HG02943 (cell line): ENCODE results near the gene CACTIN.
"Not testable (repeated sequence)": the region's sequence is repeated elsewhere in the genome, so short reads cannot be mapped to it uniquely, and the experiment has no call there.

ENCODE experiments used
- ATAC-seq: cut with Tn5 transposase; IDR thresholded peaks from one replicate; pipeline ENCODE4 v1.9.1; 2021; ENCODE audit warnings: mild to moderate bottlenecking, low read depth, moderate library complexity; ENCODE audit not compliant: unreplicated experiment

CACTIN gene

DNA sequence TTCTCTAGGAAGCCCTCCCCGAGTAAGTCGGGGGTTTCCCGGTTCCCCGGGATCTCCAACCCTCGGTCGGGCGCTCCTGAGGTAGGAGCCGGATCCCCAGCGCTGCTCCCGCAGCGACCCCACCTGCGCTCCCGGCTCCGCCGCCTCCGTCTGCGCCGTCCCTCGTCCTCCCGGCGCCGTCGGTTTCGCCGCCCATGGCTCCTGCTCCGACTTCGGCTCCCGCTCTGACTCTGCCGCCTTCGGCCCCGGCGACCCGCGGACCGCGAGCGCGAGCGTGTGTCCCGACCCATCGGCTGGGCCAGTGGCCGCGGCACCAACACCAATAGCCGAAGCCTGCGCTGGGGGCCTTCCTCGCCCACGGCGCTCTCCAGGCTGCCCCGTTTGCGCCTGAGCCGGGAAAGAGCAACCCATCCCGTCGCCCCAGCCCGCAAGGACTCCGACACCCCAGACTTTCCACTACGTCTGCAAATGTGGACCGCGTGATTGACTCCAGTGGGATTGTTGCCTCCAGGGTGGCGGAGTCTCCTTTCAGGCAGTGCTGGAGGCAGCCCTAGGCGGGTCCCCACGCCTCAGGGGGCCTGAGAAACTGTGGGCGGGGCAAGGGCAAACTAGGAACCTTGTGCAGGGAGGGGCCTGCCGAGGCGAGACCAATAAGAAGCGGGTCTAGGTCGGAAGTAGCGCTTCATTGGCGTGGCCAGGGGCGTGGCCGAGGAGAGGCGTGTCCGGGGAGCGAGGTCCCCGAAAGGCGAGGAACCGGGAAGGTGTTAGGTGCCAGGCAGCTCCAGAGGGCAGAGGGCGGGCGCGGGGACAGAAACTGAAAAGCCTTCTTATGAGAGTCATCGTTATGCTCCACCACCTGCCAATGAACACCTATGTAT lies at the start of gene CACTIN:
Gene CACTIN, minus strand, starts transcription at position 318 of the 878 bp plus-strand sequence. Its CDS starts 28 bp downstream, at position 290.
- peak; percentile 77 for ATAC-seq

- no peak for ATAC-seq
Measured at GRCh38 chr19:3674784-3675543, 48.4 kb upstream of the CACTIN start.

DNA sequence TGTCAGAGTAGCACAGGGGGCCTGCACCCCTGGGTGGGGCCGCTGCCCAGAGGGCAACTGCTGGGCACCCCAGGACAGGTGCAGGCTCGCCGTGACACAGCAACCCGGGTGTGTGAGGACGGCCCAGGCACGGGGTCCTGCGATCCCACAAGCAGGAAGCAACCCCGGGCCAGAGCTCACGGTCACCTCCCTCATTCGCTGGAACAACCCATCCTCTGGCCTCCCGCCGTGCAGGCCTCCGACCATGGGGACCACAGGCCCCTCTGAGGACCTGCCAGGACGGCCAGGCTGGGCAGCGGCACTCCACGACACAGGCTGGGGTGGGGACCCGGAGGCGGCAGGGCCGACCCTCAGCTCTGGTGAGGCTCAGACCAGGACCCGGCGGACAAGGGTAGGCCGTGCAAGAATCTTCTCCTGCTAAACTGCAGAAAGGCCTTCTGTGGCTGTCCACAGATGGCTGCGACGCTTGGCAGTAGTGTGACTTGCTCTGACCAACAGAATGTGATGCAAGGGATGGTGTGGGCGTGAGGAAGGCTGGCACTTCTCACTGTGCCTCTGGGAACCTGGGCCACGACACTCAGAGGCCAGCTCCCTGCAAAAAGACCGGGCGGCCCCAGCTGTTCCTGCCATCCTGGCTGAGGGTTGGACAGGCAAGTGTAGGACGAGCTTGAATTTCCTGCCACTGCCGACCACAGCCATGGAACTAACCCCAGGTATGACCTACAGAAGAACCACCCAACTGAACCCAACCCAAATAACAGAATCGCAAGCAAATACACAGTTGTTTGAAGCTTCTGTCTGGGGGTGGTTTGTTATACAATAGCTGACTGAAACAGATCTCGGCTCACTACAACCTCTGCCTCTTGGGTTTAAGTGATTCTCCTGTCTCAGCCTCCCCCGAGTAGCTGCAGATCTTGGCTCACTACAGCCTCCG lies 47.2 kb upstream of the CACTIN start:
- ATAC-seq: no peak

DNA sequence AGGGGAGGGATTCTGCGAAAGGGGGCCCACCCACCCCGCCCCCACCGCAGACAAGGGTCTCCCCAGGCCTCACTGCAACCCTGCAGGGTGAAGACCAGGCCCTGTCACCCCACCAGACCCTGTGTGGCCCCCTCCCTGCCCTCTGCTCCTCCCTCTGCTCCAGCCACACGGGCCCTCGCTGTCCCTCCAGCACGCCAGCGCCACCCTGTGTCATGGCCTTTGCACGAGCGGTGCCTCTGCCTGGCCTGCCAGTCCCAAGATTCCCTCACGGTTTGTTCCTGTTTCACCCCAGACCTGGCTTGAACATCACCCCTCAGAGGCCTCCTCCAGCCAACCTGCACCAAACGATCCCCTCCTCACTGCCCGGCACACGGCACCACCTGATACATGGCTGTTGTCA lies 46.4 kb upstream of the CACTIN start:
- ATAC-seq: no peak

DNA sequence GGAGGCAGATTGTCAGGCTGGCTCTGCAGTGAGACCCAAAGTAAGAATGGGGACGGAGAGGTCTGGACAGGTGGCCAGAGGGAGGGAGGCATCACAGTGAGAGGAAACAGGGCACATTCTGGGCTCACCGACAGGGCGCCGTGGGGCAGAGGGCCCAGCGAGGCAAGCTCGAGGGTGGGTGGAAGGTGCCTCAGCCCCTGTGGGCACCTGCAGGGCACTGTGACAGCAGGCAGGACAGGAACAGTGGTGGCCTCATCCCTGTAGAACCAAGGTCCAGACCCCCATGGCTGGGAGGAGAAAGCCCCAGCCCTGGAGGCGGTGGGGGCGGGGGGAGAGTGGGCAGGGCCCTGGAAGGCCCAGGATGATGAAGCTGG lies 46.0 kb upstream of the CACTIN start:
- no peak for ATAC-seq

- no peak for ATAC-seq
Measured at GRCh38 chr19:3671680-3672574, 45.3 kb upstream of the CACTIN start.

DNA sequence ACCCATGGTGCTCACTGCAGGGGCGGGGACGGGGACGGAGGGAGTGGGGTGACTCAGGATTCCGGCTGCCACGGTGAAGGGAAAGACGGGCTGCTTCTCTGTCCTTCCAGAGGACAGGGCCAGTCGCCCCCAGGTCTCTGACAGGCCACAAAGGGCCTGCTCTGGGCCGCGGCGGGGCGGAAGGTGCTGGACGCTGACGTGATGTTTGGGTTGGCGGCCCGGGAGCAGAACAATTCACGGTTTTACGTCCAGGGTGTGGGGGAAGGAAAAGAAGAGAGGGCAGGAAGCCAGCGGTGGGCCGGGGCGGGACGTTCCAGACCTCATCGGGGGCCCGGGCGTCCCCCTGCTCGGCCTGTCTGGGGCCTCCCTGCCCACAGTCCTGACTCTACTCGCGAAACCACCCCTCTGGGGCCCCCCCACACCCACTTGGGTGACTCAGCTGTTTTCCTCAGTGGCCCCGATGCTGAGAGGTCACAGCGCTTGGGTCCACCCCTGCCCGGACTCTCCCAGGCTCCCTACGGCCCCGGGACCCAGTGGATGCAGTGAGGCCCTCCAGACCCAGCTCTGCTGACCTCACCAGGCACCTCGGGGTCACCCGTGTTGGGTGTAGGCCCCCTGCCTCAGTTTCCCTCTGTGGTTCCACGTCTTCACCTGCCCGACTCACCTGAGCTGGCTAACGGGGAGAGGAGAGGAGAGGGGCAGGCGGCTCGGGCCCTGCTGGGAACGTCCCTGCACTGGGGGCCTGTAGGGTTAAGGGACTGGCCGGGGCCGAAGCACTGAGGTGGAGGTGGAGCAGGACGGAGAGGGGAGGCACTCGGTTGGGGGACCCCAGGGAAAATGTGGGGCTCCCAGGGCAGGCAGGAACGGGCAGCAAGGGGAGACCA lies 44.4 kb upstream of the CACTIN start:
- ATAC-seq: no peak

- no peak for ATAC-seq
Measured at GRCh38 chr19:3669947-3670795, 43.6 kb upstream of the CACTIN start.

DNA sequence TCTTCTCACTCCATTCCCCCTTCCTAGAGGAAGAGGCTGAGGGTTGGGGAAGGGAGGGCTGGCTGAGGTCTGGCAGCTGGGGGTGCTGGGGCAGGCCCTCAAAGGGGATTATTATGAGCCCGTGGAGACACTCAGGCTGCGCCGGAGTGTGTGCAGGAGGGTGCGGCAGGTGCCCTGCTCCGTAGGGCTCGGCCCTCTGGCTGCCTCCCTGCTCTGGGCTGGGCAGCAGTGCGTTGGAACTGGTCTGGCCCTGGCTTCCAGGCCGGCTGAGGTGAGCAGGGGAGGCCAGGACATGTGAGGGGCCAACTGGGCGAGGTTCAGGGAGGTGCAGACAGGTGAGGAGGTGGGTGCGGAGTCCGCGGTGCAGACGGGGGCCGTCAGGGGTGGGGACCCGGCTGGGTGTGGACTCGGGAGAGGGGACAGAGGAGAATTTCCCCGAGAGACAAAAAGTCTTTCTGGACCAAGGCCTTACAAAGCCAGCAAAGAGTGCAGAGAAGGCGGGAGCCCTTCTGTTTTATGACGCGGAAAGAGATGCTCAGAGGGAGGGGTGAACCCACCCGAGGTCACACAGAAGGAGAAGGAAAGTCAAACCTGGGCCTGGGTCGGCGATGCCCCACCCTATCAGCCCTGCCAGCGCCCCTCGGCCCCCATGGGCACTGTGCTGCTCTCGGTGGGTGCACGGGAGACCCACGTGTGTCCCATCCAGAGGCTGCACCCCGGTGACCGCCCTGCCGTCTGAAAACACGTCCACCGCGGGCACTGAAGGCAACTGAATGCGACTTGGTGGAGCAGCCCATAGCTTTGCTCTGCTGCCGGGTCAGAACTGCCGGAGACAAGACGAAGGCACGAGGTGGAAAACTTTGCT lies 42.7 kb upstream of the CACTIN start:
- ATAC-seq: no peak

- ATAC-seq: no peak
Measured at GRCh38 chr19:3668331-3669081, 41.9 kb upstream of the CACTIN start.

- no peak for ATAC-seq
Measured at GRCh38 chr19:3667766-3668165, 41.2 kb upstream of the CACTIN start.

- no peak for ATAC-seq
Measured at GRCh38 chr19:3667037-3667638, 40.5 kb upstream of the CACTIN start.

DNA sequence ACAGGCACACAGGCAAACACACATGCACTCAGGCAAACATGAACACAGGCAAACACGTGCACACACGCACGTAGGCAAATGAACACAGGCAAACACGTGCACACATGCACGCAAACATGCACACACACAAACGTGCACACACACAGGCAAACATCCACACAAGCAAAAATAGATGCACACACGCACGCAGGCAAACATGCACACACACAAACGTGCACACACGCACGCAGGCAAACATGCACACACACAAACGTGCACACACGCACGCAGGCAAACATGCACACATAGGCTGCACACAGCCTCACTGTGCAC lies 39.9 kb upstream of the CACTIN start:
- ATAC-seq: not testable (repeated sequence)

DNA sequence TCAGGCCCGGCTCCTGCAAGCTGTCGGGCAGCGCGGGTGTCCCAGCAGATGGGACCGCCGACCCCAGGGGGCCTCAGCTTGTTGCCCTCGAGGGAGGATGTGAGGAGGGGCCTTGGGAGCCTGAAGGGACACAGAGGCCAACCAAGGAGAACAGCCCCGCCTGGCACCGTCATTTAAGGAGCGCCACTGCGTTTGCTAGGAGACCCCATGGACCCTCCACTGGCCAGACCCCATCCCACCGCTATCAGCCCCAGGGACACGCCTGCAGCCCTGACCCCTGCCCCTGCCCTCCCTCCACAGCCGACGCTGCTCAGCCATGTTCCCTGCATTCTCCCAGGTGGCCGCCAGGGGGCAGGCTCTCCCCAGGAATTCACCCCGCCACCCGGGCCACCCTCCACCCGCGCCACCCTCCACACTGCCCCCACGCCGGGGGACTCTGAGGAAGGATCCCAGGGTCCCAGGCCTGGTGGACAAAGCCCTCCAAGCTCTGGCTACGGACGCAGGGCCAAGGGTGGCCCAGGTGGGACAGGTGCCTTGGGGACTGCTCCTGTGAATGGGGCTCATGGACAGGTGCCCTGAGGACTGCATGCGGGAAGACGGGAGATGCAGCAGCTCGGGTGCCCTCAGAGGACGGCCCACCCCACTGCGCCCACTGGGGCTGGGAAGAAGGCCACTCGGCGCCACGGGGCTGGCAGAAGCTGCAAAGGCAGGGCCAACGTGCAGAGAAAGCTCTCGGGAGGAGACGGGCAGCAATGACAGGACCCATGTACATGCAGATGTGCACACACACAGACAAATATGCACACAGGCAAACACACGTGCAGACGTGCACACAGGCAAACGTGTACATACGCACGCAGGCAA lies 39.3 kb upstream of the CACTIN start:
- no peak for ATAC-seq
